H1 (cell line): Measurements from ENCODE around the gene PLEKHN1.

ENCODE experiments used
- BCL11A ChIP-seq, 2 experiments: IDR thresholded peaks; one replicate each; pipeline ENCODE4 v1.6.1; 2011; ENCODE audit warnings: low read depth in 2 of 2, low read length in 2 of 2, mild to moderate bottlenecking in 2 of 2
- EP300 ChIP-seq, 2 experiments: IDR thresholded peaks; 1 replicate in 1 of 2; 2 replicates in 1 of 2; pipeline ENCODE4 v1.6.1; 2011 to 2012; ENCODE audit warnings: low read depth in 2 of 2, low read length in 2 of 2, mild to moderate bottlenecking in 2 of 2, borderline replicate concordance in 1 of 2, inconsistent platforms in 1 of 2, moderate library complexity in 1 of 2
- NRF1 ChIP-seq: IDR thresholded peaks from 2 replicates; pipeline ENCODE4 v1.6.1; 2011; ENCODE audit warnings: mild to moderate bottlenecking, low read depth, low read length, improper control_type of control experiment
- SIRT6 ChIP-seq: IDR thresholded peaks from one replicate; pipeline ENCODE4 v1.7.1; 2012; ENCODE audit warnings: low read length, inconsistent platforms
- TBP ChIP-seq: IDR thresholded peaks from 2 replicates; pipeline ENCODE4 v1.6.1; 2011; ENCODE audit warnings: low read depth, low read length, improper control_type of control experiment
- TF ChIP-seq, protein P1 (sequence below), 3 experiments: IDR thresholded peaks; 1 replicate in 2 of 3; 2 replicates in 1 of 3; pipeline versions ENCODE4 v1.5.1 to v1.6.1; 2011; ENCODE audit warnings: low read length in 3 of 3, mild to moderate bottlenecking in 3 of 3, inconsistent platforms in 2 of 3, low read depth in 1 of 3, moderate library complexity in 1 of 3; ENCODE audit not compliant: insufficient read depth in 1 of 3; ENCODE audit errors: control extremely low read depth in 1 of 3

DNA sequence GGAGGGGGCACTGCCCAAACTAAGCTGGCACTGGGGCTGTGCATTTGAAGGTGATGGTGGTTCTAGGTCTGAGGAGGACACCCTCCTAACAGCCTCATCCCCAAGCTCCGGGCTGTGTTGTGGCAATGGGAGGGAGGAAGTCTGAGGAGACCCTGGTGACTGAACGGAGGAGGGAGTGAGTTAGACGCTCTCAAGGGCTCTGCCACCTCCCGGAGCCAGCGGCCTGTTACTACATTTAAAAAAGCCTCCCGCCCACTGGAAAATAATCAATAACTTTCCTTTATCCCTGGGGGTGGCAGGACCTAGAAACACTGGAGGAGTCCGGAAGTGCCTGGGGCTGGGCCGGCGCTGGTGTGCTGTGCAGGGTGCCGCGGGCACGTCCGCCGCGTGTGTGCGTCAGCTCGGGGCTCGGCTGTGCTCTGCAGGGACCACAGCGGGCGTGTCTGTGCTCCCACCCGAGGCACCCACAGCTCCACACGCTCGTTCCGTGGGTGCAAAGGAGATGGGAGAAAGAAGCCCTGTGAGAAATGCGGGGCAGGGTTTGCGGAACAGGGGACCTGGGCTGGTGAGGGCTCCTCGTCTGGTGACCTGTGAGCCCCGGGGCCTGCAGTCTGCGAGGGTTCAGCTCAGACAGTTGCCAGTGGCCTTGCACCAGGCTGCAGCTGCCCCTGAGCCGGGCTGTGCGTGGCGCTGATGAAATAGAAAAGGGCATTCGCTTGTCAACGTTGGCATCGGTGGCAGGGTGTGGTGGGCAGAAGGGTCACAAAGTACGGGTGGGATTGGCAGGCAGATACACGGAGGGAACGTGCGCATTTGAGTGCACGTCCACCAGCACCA lies 37.2 kb upstream of the PLEKHN1 start:
- TF ChIP-seq BCL11A (IDR thresholded peaks at IDR 0.05; ENCODE audit: low read depth in 2 of 2, low read length in 2 of 2) (no peak), EP300 (IDR thresholded peaks at IDR 0.05; ENCODE audit: borderline replicate concordance in 1 of 2, low read depth in 2 of 2, low read length in 2 of 2) (no peak), SIRT6 (no peak), TBP (no peak), NRF1 (no peak)
- TF ChIP-seq, protein P1, sequence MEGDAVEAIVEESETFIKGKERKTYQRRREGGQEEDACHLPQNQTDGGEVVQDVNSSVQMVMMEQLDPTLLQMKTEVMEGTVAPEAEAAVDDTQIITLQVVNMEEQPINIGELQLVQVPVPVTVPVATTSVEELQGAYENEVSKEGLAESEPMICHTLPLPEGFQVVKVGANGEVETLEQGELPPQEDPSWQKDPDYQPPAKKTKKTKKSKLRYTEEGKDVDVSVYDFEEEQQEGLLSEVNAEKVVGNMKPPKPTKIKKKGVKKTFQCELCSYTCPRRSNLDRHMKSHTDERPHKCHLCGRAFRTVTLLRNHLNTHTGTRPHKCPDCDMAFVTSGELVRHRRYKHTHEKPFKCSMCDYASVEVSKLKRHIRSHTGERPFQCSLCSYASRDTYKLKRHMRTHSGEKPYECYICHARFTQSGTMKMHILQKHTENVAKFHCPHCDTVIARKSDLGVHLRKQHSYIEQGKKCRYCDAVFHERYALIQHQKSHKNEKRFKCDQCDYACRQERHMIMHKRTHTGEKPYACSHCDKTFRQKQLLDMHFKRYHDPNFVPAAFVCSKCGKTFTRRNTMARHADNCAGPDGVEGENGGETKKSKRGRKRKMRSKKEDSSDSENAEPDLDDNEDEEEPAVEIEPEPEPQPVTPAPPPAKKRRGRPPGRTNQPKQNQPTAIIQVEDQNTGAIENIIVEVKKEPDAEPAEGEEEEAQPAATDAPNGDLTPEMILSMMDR (IDR thresholded peaks at IDR 0.05; ENCODE audit: control extremely low read depth in 1 of 3, insufficient read depth in 1 of 3, low read depth in 1 of 3, low read length in 3 of 3): peak in 2 of 3 experiments; percentile 6 to 19; a peak in 3 of 4 replicates
